GM18519 (cell line): Measurements from ENCODE around the gene ZBTB17.
"Not testable (repeated sequence)": the region's sequence is repeated elsewhere in the genome, so short reads cannot be mapped to it uniquely, and the experiment has no call there.

Experiments
- ATAC-seq: cut with Tn5 transposase; IDR thresholded peaks from one replicate; pipeline ENCODE4 v1.9.1; 2021; ENCODE audit warnings: mild to moderate bottlenecking, moderate library complexity; ENCODE audit not compliant: unreplicated experiment, low FRiP score

The ZBTB17 gene

GRCh38 chr1:16012590-16013219 lies 36.8 kb upstream of the ZBTB17 start:
- no peak for ATAC-seq

DNA sequence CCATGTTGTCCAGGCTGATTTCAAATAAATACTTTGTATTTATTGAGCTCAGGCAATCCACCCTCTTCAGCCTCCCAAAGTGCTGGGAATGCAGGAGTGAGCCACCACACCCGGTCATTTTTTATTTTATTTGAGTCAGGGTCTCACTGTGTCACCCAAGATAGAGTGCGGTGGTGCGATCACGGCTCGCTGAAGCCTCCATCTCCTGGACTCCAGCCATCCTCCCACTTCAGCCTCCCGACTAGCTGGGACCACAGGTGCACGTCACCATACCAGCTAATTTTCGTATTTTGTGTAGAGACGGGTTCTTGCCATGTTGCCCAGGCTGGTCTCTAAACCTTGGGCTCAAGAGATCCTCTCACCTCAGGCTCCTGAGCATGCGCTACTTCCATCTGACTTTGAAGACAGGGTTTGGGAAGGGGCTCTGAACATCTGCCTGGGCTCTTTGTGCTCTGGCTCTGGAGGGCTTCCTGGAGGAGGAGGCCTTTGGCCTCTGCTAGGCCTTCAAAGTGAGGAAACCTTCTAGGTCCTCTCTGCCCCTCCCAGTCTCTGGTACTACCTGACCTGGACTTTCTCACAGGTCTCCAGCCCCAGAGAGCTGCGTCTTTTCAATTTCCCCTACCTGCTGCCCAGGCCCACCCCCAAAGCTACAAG lies 36.2 kb upstream of the ZBTB17 start:
- ATAC-seq = no peak

DNA sequence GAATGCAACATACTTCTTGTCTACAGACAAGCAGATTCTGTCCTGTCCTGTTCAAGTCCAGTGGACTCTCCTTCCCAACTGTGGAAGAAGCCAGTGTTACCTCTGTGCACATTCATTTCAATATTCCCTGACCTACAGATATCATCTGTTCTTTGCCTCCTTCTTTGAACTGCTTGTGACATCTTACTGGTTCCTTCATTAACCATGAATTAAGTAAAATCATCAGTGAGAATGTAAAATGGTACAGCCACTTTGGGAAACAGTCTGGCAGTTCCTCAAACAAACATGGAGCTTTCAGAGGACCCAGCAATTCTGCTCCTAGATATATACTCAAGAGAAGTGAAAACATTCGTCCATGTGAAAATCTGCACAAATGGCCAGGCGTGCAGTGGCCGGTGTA lies 34.9 kb upstream of the ZBTB17 start:
- ATAC-seq = no peak

DNA sequence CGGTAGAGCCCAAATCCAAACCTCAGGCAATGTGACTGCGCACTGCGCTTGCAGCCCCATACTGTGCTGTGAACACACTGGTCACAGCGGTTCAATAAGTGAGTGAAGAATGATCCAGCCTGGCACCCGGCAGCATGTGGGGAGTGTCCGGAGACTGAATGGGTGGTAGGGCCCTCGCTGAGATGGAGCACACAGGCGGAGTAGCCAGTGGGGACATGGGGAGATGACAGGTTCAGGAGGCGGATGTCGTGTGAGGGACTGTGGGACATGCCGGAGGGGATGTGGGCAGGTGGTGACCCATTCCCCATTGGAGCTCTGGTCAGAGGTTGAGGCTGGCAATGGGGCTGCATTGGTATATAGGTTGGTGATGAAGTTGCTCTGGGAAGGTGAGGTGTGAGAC lies 33.8 kb upstream of the ZBTB17 start:
- ATAC-seq = no peak

DNA sequence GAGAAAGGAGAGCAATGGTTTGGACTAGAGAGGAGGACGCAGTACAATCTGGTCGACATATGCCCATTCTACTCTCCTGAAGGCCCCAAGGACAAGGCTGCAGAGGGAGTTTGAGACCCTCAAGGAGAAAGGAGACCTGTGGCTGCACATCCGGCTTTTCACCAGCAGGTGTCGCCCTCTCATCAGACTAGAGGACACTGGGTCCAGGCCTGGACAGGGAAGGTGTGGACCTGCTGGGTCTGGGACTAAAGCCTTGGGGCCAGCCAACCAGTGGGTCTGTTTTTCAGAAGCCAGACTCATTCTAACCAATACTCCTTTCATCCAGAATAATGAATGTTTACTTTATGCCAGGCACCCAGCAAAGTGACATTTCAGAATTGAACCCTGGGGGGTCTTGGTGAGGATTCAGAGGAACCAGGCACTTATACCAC lies 33.1 kb upstream of the ZBTB17 start:
- ATAC-seq = no peak

DNA sequence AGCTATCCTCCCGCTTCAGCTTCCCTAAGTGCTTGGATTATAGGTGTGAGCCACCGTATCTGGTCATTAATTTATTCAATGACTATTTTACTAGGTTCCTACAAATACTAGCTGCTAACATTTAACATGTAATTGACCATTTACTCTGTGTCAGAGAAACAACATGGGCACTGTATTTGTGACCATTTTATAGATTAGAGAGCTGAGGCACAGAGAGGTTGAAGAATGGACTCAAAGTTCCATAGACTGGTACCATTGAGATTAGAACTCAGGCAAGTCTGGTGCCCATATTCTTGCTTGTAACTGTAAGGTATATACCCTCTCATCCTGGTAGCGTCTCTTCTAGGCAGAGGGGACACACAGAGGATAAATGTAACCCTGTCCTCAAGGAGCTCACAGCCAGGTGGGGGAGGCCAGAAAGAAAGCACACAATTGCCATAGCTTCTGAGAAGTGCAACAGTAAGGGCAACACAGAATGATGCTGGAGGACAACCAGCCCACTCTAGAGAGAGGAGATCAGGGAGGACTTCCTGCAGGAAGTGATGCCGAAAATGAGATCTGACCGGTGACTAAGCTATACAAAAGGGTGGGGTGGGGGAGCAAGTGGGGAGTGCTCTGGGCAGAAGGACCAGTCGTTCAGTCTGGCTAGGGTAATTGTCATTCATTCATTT lies 31.9 kb upstream of the ZBTB17 start:
- ATAC-seq = no peak

DNA sequence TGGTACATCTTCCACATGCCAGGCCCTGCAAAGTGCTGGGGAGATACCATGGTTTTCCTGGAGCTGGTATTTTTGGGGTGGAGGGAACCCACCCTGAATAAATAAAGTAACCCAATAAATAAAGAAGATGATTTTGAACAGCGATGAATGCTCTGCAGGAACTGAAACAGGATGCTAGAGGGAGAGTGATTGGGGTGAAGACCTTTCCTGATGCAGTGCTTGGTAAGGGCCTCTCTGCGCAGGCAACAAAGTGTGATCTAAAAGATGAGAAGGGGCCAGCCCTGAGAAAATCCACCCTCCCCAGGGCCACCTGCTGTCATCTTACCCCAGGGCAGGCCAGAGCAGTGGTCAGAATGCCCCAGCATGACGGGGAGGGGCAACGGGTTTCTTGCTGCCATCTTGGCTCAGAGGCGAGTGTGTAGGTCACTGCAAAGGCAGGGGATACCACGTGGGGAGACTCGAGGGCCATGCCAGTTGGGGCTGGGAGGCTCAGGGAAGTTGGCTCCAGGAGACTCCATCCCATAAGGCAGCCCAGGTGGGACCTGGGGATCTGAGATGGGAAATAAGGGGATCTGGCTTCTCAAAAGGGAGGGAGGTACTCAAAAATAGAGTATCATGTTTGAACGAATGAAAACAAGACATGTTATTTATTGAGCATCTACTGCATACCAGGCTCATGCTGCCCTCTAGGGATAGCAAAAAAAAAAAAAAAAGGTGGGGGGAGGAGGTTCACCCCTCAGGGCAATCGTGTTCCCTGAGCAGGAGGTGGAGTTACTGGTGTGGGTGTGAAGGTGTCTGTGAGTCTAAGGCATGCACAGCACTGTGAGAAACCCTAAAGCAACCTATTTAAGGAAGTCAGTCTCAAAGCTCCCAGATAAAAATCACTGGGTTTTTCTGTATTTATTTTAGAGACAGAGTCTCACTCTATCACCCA lies 30.9 kb upstream of the ZBTB17 start:
- ATAC-seq = no peak

DNA sequence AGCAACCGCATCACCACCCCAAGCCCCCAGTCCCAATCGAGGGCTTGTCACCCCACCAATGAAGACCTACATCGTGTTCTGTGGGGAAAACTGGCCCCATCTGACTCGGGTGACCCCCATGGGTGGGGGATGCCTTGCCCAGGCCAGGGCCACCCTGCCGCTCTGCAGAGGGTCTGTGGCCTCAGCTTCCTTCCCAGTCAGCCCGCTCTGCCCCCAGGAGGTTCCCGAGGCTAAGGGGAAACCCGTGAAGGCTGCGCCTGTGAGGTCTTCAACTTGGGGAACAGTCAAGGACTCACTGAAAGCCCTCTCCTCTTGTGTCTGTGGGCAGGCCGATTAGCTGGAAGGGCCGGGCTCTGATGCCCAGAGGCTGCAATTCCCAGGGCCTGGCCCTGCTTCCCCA lies 30.1 kb upstream of the ZBTB17 start:
- no peak for ATAC-seq

- no peak for ATAC-seq
These were observed 29.7 kb upstream of the ZBTB17 start for GRCh38 chr1:16005597-16005996.

DNA sequence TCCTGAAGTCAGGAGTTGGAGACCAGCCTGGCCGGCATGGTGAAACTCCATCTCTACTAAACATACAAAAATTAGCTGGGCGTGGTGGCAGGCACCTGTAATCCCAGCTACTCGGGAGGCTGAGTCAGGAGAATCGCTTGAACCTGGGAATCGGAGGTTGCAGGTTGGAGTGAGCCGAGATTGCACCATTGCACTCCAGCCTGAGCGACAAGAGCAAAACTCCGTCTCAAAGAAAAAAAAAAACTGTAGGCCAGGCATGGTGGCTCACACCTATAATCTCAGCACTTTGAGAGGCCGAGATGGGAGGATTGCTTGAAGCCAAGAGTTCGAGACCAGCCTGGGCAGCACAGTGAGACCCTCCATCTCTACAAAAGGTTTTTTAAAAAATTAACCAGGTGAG lies 25.4 kb upstream of the ZBTB17 start:
- not testable (repeated sequence) for ATAC-seq

GRCh38 chr1:15998929-15999328 lies 23.0 kb upstream of the ZBTB17 start:
- ATAC-seq = no peak

- ATAC-seq = no peak
These were observed 21.9 kb upstream of the ZBTB17 start for GRCh38 chr1:15997637-15998280.

GRCh38 chr1:15997076-15997585 lies 21.2 kb upstream of the ZBTB17 start:
- ATAC-seq = no peak

GRCh38 chr1:15994590-15995351 lies 18.9 kb upstream of the ZBTB17 start:
- no peak for ATAC-seq

- no peak for ATAC-seq
These were observed 18.2 kb upstream of the ZBTB17 start for GRCh38 chr1:15994081-15994480.

GRCh38 chr1:15993666-15994065 lies 17.8 kb upstream of the ZBTB17 start:
- no peak for ATAC-seq

GRCh38 chr1:15992582-15993500 lies 16.9 kb upstream of the ZBTB17 start:
- ATAC-seq = no peak

GRCh38 chr1:15992187-15992553 lies 16.3 kb upstream of the ZBTB17 start:
- ATAC-seq = no peak
